ENCODE data around the gene AJAP1.

AJAP1 gene

DNA sequence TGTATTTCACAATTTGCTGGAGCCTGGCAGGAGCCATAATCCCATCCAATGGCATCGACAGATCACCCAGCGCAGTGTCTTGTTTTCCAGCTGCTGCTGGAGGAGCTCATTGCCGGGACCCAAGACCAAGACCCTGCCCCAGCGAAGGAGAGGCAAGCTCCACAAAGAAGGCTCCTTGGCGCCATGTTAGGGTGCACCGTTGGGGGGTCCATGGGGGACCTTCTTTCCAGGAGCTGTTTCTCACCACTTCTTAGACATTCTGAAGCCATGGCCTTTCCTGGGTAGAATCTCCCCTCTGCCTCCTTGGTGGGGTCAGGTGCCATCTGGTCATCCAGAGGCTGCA, 31.1 kb downstream of the AJAP1 start:
- DNase-seq, result no peak
- Histone ChIP-seq H3K9ac (ENCODE audit: low read length) (no peak overlapping the region), H3K27ac (ENCODE audit: low read length) (no peak overlapping the region), H3K4me3 (ENCODE audit: low read length) (no peak overlapping the region), H4K20me1 (ENCODE audit: insufficient read depth, low read length) (no peaks in the 10 kb centered on the region), H3K9me3 (replicated peaks; ENCODE audit: insufficient read depth, low read length) (no peaks in the 10 kb centered on the region), H2AFZ (ENCODE audit: low read length) (no peak overlapping the region), H3K9me2 (replicated peaks; ENCODE audit: insufficient read depth, low read length) (no peaks in the 10 kb centered on the region), H3K27me3 (replicated peaks; ENCODE audit: insufficient read depth, low read length) (peaks cover 67% of the 10 kb centered on the region), H3K79me2 (ENCODE audit: low read length) (no peaks in the 10 kb centered on the region), H3K4me1 (ENCODE audit: low read length) (no peaks in the 10 kb centered on the region), H3K36me3 (replicated peaks; ENCODE audit: insufficient read depth, low read length) (no peaks in the 10 kb centered on the region), H3F3A (ENCODE audit: insufficient read depth, low read length) (no peaks in the 10 kb centered on the region), H3K4me2 (ENCODE audit: low read depth, low read length) (no peak overlapping the region)
- no peak for TF ChIP-seq EZH2 (optimal IDR thresholded peaks at IDR 0.05; ENCODE audit: low read depth, low read length)
- TF ChIP-seq EZH2phosphoT487 (IDR thresholded peaks at IDR 0.05; ENCODE audit: low read length), result no peak
- TF ChIP-seq, protein P1, sequence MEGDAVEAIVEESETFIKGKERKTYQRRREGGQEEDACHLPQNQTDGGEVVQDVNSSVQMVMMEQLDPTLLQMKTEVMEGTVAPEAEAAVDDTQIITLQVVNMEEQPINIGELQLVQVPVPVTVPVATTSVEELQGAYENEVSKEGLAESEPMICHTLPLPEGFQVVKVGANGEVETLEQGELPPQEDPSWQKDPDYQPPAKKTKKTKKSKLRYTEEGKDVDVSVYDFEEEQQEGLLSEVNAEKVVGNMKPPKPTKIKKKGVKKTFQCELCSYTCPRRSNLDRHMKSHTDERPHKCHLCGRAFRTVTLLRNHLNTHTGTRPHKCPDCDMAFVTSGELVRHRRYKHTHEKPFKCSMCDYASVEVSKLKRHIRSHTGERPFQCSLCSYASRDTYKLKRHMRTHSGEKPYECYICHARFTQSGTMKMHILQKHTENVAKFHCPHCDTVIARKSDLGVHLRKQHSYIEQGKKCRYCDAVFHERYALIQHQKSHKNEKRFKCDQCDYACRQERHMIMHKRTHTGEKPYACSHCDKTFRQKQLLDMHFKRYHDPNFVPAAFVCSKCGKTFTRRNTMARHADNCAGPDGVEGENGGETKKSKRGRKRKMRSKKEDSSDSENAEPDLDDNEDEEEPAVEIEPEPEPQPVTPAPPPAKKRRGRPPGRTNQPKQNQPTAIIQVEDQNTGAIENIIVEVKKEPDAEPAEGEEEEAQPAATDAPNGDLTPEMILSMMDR (IDR thresholded peaks at IDR 0.05; ENCODE audit: low read length), result no peak

DNA sequence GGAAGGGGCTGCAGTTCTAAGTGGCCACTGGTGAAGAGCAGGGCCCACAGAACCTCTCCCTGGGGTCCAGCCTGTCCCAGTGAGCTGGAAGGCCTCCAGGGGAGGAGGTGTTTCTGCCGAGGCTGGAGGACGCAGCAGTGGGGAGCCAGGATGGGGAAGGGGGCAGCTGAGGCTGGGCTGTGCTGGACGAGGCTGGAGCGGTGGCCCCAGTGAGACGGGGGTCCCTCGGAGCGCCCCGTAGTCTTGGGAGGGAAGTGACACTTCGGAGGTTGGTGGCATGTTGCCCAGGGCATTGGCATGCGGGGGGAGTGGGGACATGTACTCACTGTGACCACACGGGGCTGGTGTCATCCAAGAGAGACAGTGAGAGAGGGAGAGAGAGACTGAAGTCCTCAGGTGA, 33.5 kb downstream of the AJAP1 start:
- Histone ChIP-seq H3K27me3 (replicated peaks; ENCODE audit: insufficient read depth, low read length) (peaks cover 81% of the 10 kb centered on the region), H3K4me3 (ENCODE audit: low read length) (no peak overlapping the region), H3K9ac (ENCODE audit: low read length) (no peak overlapping the region), H3K9me3 (replicated peaks; ENCODE audit: insufficient read depth, low read length) (no peaks in the 10 kb centered on the region), H3K4me1 (ENCODE audit: low read length) (no peaks in the 10 kb centered on the region), H3K36me3 (replicated peaks; ENCODE audit: insufficient read depth, low read length) (no peaks in the 10 kb centered on the region), H3K4me2 (ENCODE audit: low read depth, low read length) (no peak overlapping the region), H3K9me2 (replicated peaks; ENCODE audit: insufficient read depth, low read length) (no peaks in the 10 kb centered on the region), H3F3A (ENCODE audit: insufficient read depth, low read length) (no peaks in the 10 kb centered on the region), H3K27ac (ENCODE audit: low read length) (no peak overlapping the region), H3K79me2 (ENCODE audit: low read length) (no peaks in the 10 kb centered on the region), H4K20me1 (ENCODE audit: insufficient read depth, low read length) (no peaks in the 10 kb centered on the region), H2AFZ (ENCODE audit: low read length) (no peak overlapping the region)
- DNase-seq, result no peak
- TF ChIP-seq EZH2 (optimal IDR thresholded peaks at IDR 0.05; ENCODE audit: low read depth, low read length) (no peak), EZH2phosphoT487 (IDR thresholded peaks at IDR 0.05; ENCODE audit: low read length) (no peak)
- TF ChIP-seq, protein P1 (IDR thresholded peaks at IDR 0.05; ENCODE audit: low read length), result no peak

DNA sequence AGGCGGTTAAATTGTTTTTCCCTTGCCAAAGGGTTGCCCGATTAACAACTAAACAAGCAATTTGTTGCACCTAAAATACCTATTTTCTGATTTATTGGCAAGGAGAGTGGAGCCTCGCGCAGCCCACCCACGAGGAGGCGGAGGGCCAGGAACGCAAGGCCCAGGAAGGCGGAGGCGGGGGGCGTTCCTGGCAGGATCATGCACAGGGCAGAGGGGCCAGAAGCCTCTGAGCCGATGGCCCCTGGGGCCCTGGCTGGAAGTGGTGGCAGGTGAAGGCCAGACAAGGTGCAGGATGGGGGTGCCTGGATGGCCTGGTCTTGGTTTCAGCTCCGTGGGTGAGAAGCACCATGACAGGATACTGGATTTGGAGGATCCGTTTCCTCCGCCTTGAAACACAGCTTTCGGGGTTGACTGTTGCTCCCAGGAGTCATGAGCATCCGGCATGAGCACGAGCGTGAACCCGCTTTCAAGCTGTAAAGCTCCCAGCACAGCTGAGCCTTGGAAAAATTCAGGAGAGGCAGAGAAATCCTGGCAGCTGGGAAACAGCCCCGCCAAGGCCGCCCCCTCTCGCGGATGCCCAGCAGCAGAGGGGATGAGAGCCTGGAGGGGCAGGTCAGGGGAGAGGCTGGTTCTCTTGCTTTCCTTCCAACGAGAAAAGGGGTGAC, 35.0 kb downstream of the AJAP1 start:
- no peak overlapping the region for H3K4me3 ChIP-seq (ENCODE audit: low read length)
- H3K4me1 ChIP-seq (ENCODE audit: low read length), result no peaks in the 10 kb centered on the region
- no peaks in the 10 kb centered on the region for H4K20me1 ChIP-seq (ENCODE audit: insufficient read depth, low read length)
- H3K9ac ChIP-seq (ENCODE audit: low read length), result no peak overlapping the region
- H3K36me3 ChIP-seq (replicated peaks; ENCODE audit: insufficient read depth, low read length), result no peaks in the 10 kb centered on the region
- H3K27ac ChIP-seq (ENCODE audit: low read length), result no peak overlapping the region
- no peak for DNase-seq
- no peaks in the 10 kb centered on the region for H3K79me2 ChIP-seq (ENCODE audit: low read length)
- H3K27me3 ChIP-seq (replicated peaks; ENCODE audit: insufficient read depth, low read length), result peaks cover 74% of the 10 kb centered on the region
- H3F3A ChIP-seq (ENCODE audit: insufficient read depth, low read length), result no peaks in the 10 kb centered on the region
- TF ChIP-seq EZH2 (optimal IDR thresholded peaks at IDR 0.05; ENCODE audit: low read depth, low read length), result no peak
- TF ChIP-seq EZH2phosphoT487 (IDR thresholded peaks at IDR 0.05; ENCODE audit: low read length), result no peak
- TF ChIP-seq, protein P1 (IDR thresholded peaks at IDR 0.05; ENCODE audit: low read length), result no peak
- H3K9me2 ChIP-seq (replicated peaks; ENCODE audit: insufficient read depth, low read length), result no peaks in the 10 kb centered on the region
- H3K4me2 ChIP-seq (ENCODE audit: low read depth, low read length), result no peak overlapping the region
- H3K9me3 ChIP-seq (replicated peaks; ENCODE audit: insufficient read depth, low read length), result no peaks in the 10 kb centered on the region
- H2AFZ ChIP-seq (ENCODE audit: low read length), result no peak overlapping the region

Measured in MM.1S (cell line).